ENCODE data around the gene MPV17L2. TPM values are rescaled to one million over a fixed set of nuclear protein-coding genes. Genes with fewer than 3 reads are reported as not detected.
"Not testable (repeated sequence)": the region's sequence is repeated elsewhere in the genome, so short reads cannot be mapped to it uniquely, and the experiment has no call there.

Gene MPV17L2
- total RNA-seq, 2 donors from 2014 or later, result 6.1 to 6.6 TPM

DNA sequence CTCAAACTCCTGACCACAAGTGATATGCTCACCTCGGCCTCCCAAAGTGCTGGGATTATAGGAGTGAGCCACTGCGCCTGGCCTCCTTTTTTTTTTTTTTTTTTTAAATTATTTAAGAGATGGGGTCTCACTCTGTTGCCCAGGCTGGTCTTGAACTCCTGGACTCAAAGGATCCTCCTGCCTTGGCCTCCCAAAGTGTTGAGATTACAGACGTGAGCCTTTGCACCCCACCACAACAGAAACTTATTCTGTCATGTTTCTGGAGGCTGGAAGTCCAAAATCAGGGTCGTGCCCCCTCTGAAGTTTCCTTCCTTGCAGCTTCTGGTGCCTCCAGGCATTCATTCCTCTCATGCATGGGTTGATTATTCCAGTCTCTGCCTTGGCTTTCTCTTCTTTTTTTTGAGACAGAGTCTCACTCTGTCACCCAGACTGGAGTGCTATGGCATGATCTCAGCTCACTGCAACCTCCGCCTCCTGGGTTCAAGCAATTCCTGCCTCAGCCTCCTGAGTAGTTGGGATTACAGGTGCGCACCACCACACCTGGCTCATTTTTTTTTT lies 33.9 kb upstream of the MPV17L2 start:
- not testable (repeated sequence) for DNase-seq (ENCODE audit: low spot score)
- intact Hi-C loops (cut with DNase I), result loop anchor here in 1 of 2 donors (5.0 kb wide), 1 partner anchor 42 kb away; no protein-coding TSS in a partner anchor

DNA sequence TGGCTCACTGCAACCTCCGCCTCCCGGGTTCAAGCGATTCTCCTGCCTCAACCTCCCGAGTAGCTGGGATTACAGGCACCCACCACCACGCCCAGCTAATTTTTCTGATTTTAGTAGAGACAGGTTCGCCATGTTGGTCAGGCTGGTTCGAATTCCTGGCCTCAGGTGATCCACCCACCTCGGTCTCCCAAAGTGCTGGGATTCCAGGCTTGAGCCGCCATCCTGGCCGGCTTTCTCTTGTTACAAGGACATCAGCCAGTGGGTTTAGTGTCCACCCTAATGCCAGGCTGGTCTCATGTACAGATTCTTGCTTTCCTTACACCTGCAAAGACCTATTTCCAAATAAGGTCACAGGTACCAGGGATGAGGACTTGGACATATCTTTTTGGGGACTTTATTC lies 33.2 kb upstream of the MPV17L2 start:
- DNase-seq (ENCODE audit: low spot score), result no peak
- intact Hi-C loops (cut with DNase I), result loop anchor here (2.0 to 5.0 kb wide), 2 partner anchors 43 to 47 kb away; no protein-coding TSS in a partner anchor

DNA sequence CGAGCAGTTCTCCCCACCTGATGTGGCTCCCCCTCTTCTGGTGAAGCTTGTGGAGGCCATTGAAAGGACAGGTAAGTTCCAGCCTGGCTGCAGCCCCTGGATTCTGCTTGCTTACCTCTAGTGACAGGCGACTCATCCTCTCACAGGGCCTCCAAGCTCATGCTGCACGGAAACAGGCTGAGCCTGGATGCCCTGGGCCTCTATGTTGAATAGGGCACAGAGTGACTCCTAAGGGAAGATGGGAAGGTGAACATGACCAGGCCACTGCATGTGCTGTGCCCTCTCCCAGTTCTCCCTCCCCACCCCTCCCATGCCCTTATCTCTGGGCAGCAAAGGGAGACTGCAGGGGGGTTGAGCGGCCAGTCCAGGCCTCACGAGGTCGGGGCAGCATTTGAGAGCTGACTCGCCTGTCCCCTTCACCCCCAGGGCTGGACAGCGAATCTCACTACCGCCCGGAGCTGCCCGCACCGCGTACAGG lies 32.5 kb upstream of the MPV17L2 start:
- no peak for DNase-seq (ENCODE audit: low spot score)
- intact Hi-C loops (cut with DNase I), result loop anchor here in 1 of 2 donors (2.0 kb wide), 1 partner anchor 48 kb away; no protein-coding TSS in a partner anchor

DNA sequence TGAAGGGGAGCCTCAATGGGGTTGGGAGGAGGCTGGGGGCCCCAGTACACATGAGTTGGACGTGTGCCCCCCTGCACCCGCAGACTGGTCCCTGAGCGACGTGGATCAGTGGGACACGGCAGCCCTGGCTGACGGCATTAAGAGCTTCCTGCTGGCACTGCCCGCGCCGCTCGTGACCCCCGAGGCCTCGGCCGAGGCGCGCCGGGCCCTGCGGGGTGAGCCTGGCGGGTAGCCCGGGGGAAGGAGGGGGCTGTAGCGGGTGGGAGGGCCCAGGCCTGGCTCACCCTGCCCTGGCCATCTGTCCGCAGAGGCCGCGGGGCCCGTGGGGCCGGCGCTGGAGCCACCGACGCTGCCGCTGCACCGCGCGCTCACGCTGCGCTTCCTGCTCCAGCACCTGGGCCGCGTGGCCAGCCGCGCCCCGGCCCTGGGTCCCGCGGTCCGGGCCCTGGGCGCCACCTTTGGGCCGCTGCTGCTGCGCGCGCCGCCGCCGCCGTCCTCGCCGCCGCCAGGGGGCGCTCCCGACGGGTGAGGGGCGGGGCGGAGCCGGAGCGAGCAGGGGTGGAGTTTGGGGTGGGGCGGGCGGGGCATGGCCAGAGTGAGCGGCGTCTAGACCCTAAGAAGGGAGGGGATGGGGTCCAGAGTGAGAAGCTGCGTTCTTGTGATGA lies 31.9 kb upstream of the MPV17L2 start:
- intact Hi-C loops (cut with DNase I), result loop anchor here in 1 of 2 donors (2.0 kb wide), 1 partner anchor 48 kb away; no protein-coding TSS in a partner anchor

DNA sequence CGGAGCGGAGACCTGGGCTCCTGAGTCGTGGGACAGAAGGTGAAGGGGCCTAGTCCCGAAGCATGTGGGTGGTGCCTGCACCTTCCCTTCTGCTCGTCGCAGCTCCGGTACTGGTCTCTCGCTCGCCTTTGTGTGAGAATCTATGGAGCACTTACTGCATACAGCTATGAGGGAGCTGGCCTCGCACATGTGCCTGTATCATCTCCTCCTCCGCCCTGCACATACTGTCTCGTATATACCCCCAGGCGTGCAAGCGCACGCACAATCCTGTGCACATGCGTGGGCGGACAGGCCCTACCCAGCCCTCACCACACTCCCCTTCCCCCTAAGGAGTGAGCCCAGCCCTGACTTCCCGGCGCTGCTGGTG lies 31.4 kb upstream of the MPV17L2 start:
- intact Hi-C loops (cut with DNase I), result loop anchor here in 1 of 2 donors (2.0 kb wide), 1 partner anchor 49 kb away; no protein-coding TSS in a partner anchor
- no peak for DNase-seq (ENCODE audit: low spot score)

More for the DNA sequence above, 31.9 kb upstream of the MPV17L2 start:
- peak; percentile 92 for DNase-seq (ENCODE audit: low spot score)

DNA sequence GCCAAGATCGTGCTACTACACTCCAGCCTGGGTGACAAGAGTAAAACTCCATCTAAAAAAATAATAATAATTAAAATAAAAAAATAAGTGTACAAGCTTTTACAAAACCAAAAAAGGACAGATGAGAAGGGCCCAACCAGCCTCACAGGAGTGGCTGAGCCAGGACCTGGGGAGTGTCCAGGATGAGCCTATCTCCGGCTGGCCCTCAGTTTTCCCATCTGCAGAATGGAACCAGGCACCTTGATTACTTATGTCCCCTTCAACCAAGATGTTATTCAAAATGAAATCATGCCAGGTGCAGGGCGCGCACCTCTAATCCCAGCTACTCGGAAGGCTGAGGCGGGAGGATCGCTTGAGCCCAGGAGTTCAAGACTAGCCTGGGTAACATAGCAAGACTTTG lies 28.9 kb upstream of the MPV17L2 start:
- intact Hi-C loops (cut with DNase I), result no loop called here
- no peak for DNase-seq (ENCODE audit: low spot score)

DNA sequence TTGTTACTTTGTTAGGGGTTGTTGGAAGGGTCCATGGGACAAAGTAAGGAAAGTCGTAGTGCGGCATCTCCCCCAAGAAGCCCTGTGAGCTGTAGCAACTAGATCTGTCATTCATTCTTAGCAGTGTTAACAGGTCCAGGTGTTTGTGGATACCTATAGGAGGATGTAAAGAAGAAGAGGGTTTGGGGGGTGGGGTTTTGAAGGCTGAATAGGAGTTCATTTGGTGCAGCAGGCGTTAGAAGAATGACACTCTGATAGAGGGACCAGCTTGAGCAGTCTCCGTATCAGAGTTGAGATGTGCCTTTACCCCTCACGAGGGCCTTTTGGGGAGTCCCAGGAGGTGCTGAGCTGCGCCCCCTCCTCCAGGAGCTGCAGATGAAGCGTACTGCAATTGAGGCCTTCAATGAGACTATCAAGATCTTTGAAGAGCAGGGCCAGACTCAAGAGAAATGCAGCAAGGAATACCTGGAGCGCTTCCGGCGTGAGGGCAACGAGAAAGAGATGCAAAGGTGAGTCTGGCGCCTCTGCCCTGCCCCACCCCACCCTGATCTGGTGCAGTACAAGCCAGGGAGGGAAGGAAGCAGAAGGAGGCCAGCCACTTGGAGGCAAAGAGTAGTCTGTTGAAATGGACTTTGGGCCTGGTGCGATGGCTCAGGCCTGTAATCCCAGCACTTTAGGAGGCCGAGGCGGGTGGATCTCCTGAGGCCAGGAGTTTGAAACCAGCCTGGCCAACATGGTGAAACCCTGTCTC lies 27.0 kb upstream of the MPV17L2 start:
- no peak for DNase-seq (ENCODE audit: low spot score)
- intact Hi-C loops (cut with DNase I), result no loop called here

DNA sequence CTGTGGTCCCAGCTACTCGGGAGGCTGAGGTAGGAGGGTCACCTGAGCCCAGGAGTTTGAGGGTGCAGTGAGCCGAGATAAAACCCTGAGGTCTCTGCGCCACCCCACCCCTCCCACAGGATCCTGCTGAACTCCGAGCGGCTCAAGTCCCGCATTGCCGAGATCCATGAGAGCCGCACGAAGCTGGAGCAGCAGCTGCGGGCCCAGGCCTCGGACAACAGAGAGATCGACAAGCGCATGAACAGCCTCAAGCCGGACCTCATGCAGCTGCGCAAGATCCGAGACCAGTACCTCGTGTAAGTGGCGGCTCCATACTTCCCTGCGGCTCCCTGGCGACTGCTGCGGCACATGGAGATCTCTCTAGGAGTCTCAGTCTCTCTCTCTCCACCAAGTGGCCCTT lies 26.0 kb upstream of the MPV17L2 start:
- no peak for DNase-seq (ENCODE audit: low spot score)
- intact Hi-C loops (cut with DNase I), result no loop called here

DNA sequence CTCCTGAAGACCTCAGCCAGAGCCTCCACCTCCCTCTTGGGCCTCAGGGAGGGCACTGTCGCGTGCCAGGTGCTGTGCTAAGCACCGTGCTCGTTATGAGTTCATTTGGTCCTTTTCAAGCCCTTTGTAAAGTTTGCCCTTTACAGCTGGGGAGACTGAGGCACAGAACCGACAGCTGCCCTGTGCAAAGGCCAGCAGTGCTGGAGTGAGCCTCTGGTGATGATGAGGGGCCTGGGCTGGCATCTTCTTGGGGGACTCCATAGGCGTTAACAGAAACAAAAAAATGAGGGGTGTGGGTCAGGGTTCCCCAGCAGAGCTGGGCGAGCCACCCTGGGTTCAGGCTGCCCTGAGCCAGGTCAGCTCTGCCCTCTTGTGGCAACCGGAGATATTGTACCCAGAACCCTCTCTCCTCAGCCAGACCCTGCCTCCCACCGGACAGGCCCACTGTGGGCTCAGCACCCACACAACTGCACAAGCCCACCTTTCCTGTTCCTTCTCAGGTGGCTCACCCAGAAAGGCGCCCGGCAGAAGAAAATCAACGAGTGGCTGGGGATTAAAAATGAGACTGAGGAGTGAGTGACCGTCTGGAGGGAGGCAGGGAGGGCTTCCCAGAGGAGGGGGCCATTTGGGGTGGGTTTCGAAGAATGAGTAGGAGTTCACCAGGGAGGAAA lies 24.9 kb upstream of the MPV17L2 start:
- intact Hi-C loops (cut with DNase I), result no loop called here
- no peak for DNase-seq (ENCODE audit: low spot score)

DNA sequence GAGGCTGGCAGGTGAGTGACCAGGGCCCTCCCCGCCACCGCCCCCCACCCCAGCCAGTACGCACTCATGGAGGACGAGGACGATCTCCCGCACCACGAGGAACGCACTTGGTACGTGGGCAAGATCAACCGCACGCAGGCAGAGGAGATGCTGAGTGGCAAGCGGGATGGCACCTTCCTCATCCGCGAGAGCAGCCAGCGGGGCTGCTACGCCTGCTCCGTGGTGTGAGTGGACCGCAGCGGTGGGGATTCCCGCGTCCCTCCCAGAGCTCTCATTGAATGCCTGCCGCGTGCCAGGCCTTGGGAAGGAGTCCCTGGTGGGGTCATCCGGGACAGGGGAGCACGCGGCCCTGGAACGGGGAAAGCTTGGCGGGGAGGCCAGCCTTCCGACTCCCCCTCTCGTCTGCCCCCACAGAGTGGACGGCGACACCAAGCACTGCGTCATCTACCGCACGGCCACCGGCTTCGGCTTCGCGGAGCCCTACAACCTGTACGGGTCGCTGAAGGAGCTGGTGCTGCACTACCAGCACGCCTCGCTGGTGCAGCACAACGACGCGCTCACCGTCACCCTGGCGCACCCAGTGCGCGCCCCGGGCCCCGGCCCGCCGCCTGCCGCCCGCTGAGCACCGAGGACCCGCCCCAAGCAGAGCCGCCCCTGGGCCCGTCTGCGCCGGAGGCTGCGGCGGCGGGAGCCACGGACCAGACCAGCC lies 24.2 kb upstream of the MPV17L2 start:
- DNase-seq (ENCODE audit: low spot score), result no peak
- intact Hi-C loops (cut with DNase I), result no loop called here

DNA sequence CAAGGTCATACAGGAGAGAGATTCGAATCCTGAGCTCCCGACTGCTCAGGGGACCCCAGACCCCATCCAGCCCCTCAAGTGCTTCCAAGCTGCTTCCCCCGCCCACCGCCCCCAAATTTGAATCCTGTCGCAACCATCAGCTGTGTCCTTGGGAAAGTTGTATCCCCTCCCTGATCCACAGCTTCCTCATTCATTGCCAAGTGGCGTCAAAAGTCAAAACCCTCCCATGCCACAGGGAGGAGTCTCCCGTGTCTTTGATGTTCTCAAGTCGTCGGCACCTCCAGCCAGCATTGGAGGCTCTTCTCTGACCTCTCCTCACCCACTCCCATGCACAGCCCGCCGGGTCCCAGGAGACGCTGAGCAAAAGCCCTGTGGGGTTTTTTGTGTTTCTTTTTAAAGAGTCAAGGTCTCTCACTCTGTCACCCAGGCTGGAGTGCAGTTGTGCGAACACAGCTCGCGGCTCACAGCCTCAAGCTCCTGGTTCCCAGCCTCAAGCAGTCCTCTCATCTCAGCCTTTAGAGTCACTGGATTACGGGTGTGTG lies 22.2 kb upstream of the MPV17L2 start:
- DNase-seq (ENCODE audit: low spot score), result no peak
- intact Hi-C loops (cut with DNase I), result no loop called here

DNA sequence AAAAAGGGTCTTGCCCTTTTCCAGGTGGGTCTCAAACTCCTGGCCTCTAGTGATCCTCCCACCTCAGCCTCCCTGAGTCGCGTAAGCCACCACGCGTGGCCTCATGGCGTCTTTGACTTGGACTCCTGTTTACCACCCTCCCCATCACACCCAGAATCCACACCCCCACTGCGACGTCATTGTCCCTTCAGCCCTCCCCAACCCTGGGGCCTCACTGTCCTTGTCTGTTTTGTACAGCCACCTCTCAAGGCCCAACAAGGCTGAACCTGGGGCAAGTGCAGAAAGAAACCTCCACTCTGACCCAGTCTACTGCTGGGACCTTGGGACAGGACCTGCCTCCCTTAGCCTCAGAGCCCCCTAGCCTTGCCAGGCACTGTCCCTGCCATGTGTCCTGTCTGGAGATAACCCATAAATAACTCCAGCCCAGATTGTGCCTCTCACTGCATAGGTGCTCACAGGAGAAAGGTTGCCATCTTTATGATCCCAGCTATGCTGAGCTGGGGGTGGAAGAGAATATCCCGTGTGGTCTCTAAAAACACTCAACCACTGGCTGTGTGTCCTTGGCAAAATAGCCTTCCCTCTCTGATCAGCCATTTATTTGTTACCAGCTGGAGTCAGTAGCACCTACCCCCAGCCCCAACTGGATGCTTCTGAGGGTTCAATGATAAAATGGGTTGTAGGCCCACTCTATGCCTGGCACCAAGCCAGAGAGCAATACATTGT lies 21.3 kb upstream of the MPV17L2 start:
- intact Hi-C loops (cut with DNase I), result no loop called here
- no peak for DNase-seq (ENCODE audit: low spot score)

DNA sequence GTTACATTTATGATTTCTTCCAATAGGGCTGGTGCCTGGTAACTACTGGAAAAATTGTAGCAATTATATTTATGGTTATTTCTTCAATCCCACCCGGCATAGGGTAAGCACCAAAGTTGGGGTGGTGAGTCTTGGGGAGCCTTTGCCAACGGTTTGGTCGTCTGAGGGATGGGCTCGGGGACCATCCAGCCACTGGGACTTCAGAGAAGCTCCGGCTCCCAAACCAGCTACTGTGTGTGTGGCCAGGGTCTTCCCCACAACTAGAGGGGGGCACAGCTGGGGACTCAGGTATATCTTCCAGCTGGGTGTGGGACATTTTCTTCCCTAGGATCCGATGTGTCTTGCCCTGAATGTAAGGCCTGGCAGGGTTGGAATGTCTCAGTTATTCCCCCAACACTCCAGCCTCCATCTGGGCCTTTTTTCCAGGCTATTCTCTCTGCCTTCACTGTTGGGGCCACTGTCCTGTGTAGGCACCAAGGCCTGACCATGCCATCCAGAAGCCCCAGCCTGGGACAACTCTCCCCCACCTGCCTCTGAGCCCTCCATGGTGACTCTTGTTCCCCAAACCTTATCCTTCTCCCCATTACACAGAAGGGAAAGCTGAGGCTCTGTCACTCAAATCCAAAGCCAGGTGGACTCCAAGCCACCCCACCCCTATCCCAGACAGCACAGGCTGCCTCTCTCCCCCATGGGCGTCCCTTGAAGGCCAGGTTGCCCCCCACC lies 20.5 kb upstream of the MPV17L2 start:
- DNase-seq (ENCODE audit: low spot score), result no peak
- intact Hi-C loops (cut with DNase I), result no loop called here

DNA sequence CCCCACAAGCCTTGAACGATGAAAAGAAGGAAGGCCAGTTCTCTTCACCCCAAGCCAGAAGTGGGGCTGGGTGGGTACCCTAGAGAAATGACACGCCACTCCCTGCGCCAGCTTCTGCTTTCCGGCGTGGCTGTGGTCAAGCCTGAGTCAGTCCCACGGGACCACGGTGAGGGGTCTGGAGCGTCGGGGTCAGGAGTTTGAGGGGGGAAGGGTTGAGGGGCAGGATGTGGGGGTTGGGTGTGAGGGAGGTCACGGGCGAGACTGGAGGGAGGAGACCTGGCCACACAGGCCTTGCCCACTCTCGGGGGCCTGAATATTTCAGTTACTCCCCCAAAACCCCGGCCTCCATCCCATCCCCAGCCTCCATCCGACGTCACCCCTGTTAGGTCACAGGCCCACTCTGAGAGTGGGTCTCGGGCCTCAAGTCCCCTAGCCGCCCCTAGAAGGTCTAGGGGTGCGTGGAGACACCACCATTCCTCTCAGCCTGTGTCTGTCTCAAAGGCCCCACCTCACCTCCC lies 19.9 kb upstream of the MPV17L2 start:
- peak; percentile 94 for DNase-seq (ENCODE audit: low spot score)
- intact Hi-C loops (cut with DNase I), result no loop called here

DNA sequence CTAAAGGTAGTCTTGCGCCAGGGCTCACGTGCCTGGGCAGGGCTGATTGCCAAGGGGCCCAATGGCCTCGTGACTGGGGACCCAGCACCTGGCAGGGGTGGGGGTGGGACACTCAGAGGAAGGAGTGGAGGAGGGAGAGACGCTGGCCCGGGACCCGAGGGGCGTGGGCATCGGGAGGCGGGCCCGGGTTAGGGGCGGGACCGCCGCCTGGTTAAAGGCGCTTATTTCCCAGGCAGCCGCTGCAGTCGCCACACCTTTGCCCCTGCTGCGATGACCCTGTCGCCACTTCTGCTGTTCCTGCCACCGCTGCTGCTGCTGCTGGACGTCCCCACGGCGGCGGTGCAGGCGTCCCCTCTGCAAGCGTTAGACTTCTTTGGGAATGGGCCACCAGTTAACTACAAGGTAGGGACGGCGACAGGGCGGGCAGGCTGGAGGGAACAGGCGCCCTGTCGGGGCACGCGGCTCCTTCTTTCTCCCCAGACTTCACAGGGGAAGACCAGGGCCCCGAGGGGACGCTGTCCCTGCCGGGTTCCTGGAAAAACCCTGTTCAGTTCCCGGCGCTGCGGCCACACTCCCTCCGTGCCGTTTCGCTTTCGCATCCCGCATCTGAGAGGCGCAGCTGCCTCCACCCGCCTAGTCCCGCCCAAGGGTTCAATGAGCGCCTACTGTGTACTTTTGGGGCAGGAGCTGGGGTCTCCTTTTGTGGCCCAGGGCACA lies 19.3 kb upstream of the MPV17L2 start, which contains the start of gene IFI30:
TSS of gene IFI30 (plus strand) at position 242 of the 717 bp plus-strand sequence. CDS start at position 271, 29 bp downstream.
- peak; percentile 95 for DNase-seq (ENCODE audit: low spot score)

DNA sequence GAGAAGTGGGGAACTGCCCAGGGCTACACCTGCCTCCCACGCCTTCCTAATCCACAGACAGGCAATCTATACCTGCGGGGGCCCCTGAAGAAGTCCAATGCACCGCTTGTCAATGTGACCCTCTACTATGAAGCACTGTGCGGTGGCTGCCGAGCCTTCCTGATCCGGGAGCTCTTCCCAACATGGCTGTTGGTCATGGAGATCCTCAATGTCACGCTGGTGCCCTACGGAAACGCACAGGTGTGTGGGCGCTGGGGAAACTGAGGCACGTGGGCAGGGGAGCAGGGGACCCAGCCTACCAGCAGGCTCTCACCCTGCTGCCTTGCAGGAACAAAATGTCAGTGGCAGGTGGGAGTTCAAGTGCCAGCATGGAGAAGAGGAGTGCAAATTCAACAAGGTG lies 18.0 kb upstream of the MPV17L2 start:
- DNase-seq (ENCODE audit: low spot score), result no peak
- intact Hi-C loops (cut with DNase I), result no loop called here

More for the DNA sequence above, 19.3 kb upstream of the MPV17L2 start, which contains the start of gene IFI30:
- intact Hi-C loops (cut with DNase I), result no loop called here

All from posterior vena cava (tissue), 2 donors.